Heart left ventricle (tissue), 16 donors: ENCODE data around the gene SLC15A3. TPM values are rescaled to one million over a fixed set of nuclear protein-coding genes. Genes with fewer than 3 reads are reported as not detected.

Experiments used
- ATAC-seq, 4 donors: fragments of 200-7000 bp; cut with Tn5 transposase; one replicate each; pipeline ENCODE4 v1.9.1; 2020 to 2022; ENCODE audit warnings: moderate library complexity in 4 of 4, mild to moderate bottlenecking in 3 of 4, moderate number of reproducible peaks in 1 of 4
- DNase-seq, 5 donors: peaks; one replicate each; pipeline ENCODE4 v3.0.0-alpha.2; 2020
- H3K27ac ChIP-seq, 12 donors: fragments of 200-600 bp; sonication (generic) in 4 of 12; one replicate each; pipeline versions ENCODE4 v1.5.0 to v1.8.0; 2016 to 2022; ENCODE audit warnings: mild to moderate bottlenecking in 2 of 12
- H3K27me3 ChIP-seq, 9 donors: fragments of 200-600 bp; sonication (generic) in 2 of 9; one replicate each; pipeline versions ENCODE4 v1.5.1 to v1.8.0; 2016 to 2022; ENCODE audit warnings: mild to moderate bottlenecking in 3 of 9
- H3K36me3 ChIP-seq, 9 donors: fragments of 200-600 bp; sonication (generic) in 2 of 9; one replicate each; pipeline versions ENCODE4 v1.5.0 to v1.8.0; 2018 to 2022; ENCODE audit warnings: mild to moderate bottlenecking in 2 of 9
- H3K4me1 ChIP-seq, 12 donors: fragments of 200-600 bp; sonication (generic) in 4 of 12; one replicate each; pipeline versions ENCODE4 v1.5.0 to v1.8.0; 2016 to 2022; ENCODE audit warnings: mild to moderate bottlenecking in 3 of 12
- H3K4me3 ChIP-seq, 12 donors: fragments of 200-600 bp; sonication (generic) in 4 of 12; one replicate each; pipeline versions ENCODE4 v1.5.0 to v1.8.0; 2017 to 2022; ENCODE audit warnings: mild to moderate bottlenecking in 9 of 12, moderate library complexity in 4 of 12
- H3K9me3 ChIP-seq, 12 donors: fragments of 200-600 bp; sonication (generic) in 4 of 12; one replicate each; pipeline versions ENCODE4 v1.5.0 to v1.8.0; 2016 to 2022; ENCODE audit warnings: mild to moderate bottlenecking in 1 of 12
- POLR2A ChIP-seq, 2 donors: fragments of 450-650 bp; IDR thresholded peaks; one replicate each; pipeline ENCODE4 v1.6.1; 2017; ENCODE audit warnings: antibody characterized with exemption in 2 of 2, mild to moderate bottlenecking in 2 of 2, moderate library complexity in 2 of 2
- WGBS, 4 donors: extraction: QIAGEN DNeasy Blood & Tissue Kit in 2 of 4; methylation state at CpG; one replicate each; pipeline versions ENCODE4 v1.1.5 to v1.1.7; 2013 to 2018; 5-methylcytosine and 5-hydroxymethylcytosine counted together
- intact Hi-C, 10 donors: fragments of 100-400 bp; cut with DNase I; formaldehyde crosslinking; loops; one replicate each; pipeline versions ENCODE4 v1.11.1 to v1.14.2; 2022
- polyA plus RNA-seq, 2 donors: library from polyadenylated mRNA; stranded (reverse); fragments of 200-250 nt; gene quantifications; one replicate each; pipeline ENCODE4 v1.2.3, GENCODE V29; 2013
- total RNA-seq, 9 donors: library from RNA; depleted of rRNA in 2 of 9; stranded (reverse); fragments of >200 nt in 2 of 9; fragmentation: NEBNext Ultra II Directional in 3 of 9; extraction: Animal tissue kit (Norgen Biotek cat#: 25700) in 3 of 9; gene quantifications; one replicate each; pipeline versions ENCODE4 v1.1.0 to v1.2.4, GENCODE V29; 2016 to 2023
- TF ChIP-seq, protein P1 (sequence below), 12 donors: fragments of 200-600 bp; sonication (generic) in 4 of 12; IDR thresholded peaks; one replicate each; pipeline versions ENCODE4 v1.5.0 to v1.8.0; 2018 to 2022; ENCODE audit warnings: antibody characterized with exemption in 12 of 12, mild to moderate bottlenecking in 5 of 12
- donor health status: ischemic (EF 13 %, LVEDD 7.1; RV severe dilation, severe dysfunction).
- donor health status: healthy with polysubstance abuse.
- donor health status: DM: no; HTN: yes; CAD: no.
- donor health status: DM: no; HTN: no; CAD: no.
- donor health status: ischemic (EF 25% LVEDD 6.9; RV normal size, moderate dysfunction).
- donor health status: ischemic (EF 25% LVEDD 5.7; RV mildly dilated, moderate dysfunction).
- donor health status: healthy.
- donor health status: DM: yes; HTN: yes; CAD: no.
- donor health status: ischemic (EF 35%, LVEDD 5.7; RV mildly dilated, moderate dysfunction).
- donor health status: nonischemic (EF 11% LVEDD 7.7; RV severe dilation, severe dysfunction).
- donor health status: DM: yes; HTN: yes; CAD: no.
- donor health status: PGD.
- donor health status: ischemic (EF 29% LVEDD 5.4; RV normal size, mild dysfunction).
- donor health status: nonischemic (EF 23%, LVEDD 6.1; RV moderate dilation, normal function).

The SLC15A3 gene
- total and polyA plus RNA-seq, 11 donors: 11.9 to 85.1 (median 19.1) TPM

DNA sequence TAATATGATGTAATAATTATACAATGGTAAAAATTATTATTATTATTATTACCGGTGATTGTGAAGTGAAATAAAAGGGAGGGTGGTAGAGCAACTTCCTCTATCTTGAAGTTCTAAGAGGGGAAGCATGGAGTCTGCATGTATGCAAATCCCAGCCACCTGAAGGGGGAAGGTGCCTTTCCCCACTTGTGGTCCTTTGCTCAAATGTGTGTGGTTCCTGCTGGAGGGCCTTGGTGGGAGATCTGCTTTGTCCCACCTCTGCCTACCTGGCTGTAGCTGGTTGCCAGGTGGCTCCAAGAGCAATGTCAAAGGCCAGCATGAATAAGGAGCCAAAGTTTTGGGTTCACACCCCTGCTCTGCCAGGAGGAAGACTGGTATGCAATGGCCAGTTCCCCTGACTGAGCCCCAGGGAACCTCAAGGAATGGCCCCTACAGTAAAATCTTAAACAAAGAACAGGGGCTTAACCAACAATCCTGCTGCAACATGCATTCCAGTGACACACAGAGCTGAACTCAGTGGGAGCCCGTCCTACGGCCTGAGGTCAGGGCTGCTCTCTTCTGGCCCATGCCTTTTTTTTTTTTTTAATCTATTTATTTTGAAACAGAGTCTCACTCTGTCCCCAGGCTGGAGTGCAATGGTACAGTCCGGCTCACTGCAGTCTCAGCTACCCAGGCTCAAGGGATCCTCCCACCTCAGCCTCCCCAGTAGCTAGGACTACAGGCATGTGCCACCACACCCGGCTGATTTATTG, 19.2 kb downstream of the SLC15A3 start:
- H3K4me3 ChIP-seq: no peak overlapping the region
- no peaks in the 10 kb centered on the region for H3K9me3 ChIP-seq
- WGBS, 4 donors: 86 to 90% (median 89%) methylated on average over 5 of the region's 5 CpGs
- H3K27ac ChIP-seq: no peak overlapping the region
- ATAC-seq (no peak), DNase-seq (no peak)
- intact Hi-C loops: no loop called here
- no peaks in the 10 kb centered on the region for H3K27me3 ChIP-seq
- no peak for TF ChIP-seq POLR2A (IDR thresholded peaks at IDR 0.05)
- TF ChIP-seq, protein P1, sequence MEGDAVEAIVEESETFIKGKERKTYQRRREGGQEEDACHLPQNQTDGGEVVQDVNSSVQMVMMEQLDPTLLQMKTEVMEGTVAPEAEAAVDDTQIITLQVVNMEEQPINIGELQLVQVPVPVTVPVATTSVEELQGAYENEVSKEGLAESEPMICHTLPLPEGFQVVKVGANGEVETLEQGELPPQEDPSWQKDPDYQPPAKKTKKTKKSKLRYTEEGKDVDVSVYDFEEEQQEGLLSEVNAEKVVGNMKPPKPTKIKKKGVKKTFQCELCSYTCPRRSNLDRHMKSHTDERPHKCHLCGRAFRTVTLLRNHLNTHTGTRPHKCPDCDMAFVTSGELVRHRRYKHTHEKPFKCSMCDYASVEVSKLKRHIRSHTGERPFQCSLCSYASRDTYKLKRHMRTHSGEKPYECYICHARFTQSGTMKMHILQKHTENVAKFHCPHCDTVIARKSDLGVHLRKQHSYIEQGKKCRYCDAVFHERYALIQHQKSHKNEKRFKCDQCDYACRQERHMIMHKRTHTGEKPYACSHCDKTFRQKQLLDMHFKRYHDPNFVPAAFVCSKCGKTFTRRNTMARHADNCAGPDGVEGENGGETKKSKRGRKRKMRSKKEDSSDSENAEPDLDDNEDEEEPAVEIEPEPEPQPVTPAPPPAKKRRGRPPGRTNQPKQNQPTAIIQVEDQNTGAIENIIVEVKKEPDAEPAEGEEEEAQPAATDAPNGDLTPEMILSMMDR (IDR thresholded peaks at IDR 0.05): no peak
- H3K4me1 ChIP-seq: peaks cover 0 to 18% (median 10%) of the 10 kb centered on the region in 12 donors
- peaks cover 0 to 9% (median 0%) of the 10 kb centered on the region in 9 donors for H3K36me3 ChIP-seq

DNA sequence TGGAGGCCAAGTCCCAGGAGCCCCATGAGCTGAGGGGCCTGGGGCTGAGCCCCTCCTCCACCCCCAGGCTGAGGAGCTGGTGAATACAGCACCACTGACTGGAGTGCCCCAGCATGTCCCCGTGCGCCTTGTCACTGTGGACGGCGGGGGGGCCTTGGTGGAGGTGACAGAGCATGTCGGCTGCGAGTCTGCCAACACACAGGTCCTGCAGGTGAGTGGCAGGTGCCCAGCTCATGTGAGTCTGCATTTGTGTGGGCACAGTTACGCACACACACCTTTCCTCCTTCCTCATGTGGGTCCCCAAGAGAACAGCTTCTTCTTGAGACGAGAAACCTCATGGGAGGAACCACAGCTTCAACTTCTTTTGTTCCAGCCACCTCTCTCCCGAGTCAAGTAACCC, 20.1 kb downstream of the SLC15A3 start:
- Histone ChIP-seq H3K4me3 (no peak overlapping the region), H3K36me3 (peaks cover 0 to 4% (median 0%) of the 10 kb centered on the region in 9 donors), H3K4me1 (peaks cover 0 to 12% (median 7%) of the 10 kb centered on the region in 12 donors), H3K9me3 (no peaks in the 10 kb centered on the region), H3K27ac (no peak overlapping the region), H3K27me3 (peaks cover 0 to under 1% (median 0%) of the 10 kb centered on the region in 9 donors)
- intact Hi-C loops: no loop called here
- 86 to 92% (median 89%) methylated on average over 5 to 9 of the region's 9 CpGs for whole genome bisulfite sequencing, 4 donors
- TF ChIP-seq, protein P1 (IDR thresholded peaks at IDR 0.05): no peak
- TF ChIP-seq POLR2A (IDR thresholded peaks at IDR 0.05): no peak
- DNase-seq (no peak), ATAC-seq (no peak)

DNA sequence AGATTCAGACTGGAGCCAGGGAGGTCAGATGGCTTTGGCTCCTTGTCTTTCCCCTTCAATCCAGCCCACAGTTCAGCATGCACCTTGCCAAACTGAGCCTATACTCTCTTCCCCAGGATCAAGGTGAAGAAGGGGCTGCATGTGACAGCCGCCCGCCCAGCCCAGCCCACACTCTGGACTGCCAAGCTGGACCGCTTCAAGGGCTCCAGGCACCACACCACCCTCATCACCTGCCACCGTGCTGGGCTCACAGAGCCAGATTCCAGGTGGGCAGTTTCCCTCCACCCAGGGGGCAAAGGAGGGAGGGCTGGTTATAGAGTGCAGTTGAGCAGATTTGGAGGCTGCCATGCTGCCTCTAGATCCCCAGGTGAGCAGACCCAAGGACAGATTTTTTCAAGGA, 21.6 kb downstream of the SLC15A3 start:
- H3K9me3 ChIP-seq: no peaks in the 10 kb centered on the region
- intact Hi-C loops: no loop called here
- H3K4me3 ChIP-seq: no peak overlapping the region
- ATAC-seq: no peak
- 93 to 100% (median 98%) methylated on average over 3 to 4 of the region's 4 CpGs for WGBS, 4 donors
- peaks cover 0 to 4% (median 0%) of the 10 kb centered on the region in 9 donors for H3K36me3 ChIP-seq
- peaks cover 0 to 5% (median 0%) of the 10 kb centered on the region in 12 donors for H3K4me1 ChIP-seq
- H3K27ac ChIP-seq: no peak overlapping the region
- no peak for DNase-seq
- TF ChIP-seq, protein P1 (IDR thresholded peaks at IDR 0.05): no peak
- no peak for TF ChIP-seq POLR2A (IDR thresholded peaks at IDR 0.05)
- H3K27me3 ChIP-seq: peaks cover 0 to 14% (median 0%) of the 10 kb centered on the region in 9 donors

DNA sequence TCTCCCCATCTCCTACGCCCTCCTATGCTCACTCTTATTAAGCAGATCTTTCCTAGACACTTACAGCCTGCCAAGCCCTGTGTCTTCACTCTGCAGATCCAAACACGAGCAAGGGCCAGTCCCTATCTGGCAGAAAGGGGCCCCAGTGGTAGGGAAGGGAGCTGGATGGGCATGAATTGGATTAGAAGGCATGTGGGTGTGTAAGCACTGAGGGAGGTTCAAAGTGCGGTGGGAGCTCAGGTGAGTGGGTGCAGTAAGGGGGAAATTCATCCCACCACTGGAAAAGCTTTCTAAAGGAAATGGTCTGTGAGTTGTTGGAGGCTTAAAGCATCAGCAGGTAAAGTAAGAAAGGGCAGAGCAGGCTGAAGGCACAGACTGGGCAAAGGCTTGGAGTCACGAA, 22.2 kb downstream of the SLC15A3 start:
- TF ChIP-seq, protein P1 (IDR thresholded peaks at IDR 0.05): no peak
- no peak for TF ChIP-seq POLR2A (IDR thresholded peaks at IDR 0.05)
- Histone ChIP-seq H3K27ac (no peak overlapping the region), H3K4me1 (peaks cover 0 to 11% (median 2%) of the 10 kb centered on the region in 12 donors), H3K27me3 (peaks cover 0 to 20% (median 0%) of the 10 kb centered on the region in 9 donors), H3K36me3 (peaks cover 0 to 4% (median 0%) of the 10 kb centered on the region in 9 donors), H3K4me3 (no peak overlapping the region), H3K9me3 (no peaks in the 10 kb centered on the region)
- ATAC-seq (no peak), DNase-seq (no peak)
- intact Hi-C loops: no loop called here
- 87 to 92% (median 91%) methylated on average over 4 of the region's 4 CpGs for WGBS, 4 donors
